Measurements from ENCODE around the gene UST.

GRCh38 chr6:148898376-148899014, 151.7 kb downstream of the UST start:
- TF ChIP-seq CTCF (IDR thresholded peaks at IDR 0.05; ENCODE audit: poor library complexity, severe bottlenecking) (no peak), EP300 (conservative IDR thresholded peaks at IDR 0.05; ENCODE audit: poor library complexity, severe bottlenecking) (no peak)
